ENCODE results near the gene SLC22A4.
A peak's percentile ranks its signal among the peaks of the same experiment; 100 is the strongest.

Gene SLC22A4

DNA sequence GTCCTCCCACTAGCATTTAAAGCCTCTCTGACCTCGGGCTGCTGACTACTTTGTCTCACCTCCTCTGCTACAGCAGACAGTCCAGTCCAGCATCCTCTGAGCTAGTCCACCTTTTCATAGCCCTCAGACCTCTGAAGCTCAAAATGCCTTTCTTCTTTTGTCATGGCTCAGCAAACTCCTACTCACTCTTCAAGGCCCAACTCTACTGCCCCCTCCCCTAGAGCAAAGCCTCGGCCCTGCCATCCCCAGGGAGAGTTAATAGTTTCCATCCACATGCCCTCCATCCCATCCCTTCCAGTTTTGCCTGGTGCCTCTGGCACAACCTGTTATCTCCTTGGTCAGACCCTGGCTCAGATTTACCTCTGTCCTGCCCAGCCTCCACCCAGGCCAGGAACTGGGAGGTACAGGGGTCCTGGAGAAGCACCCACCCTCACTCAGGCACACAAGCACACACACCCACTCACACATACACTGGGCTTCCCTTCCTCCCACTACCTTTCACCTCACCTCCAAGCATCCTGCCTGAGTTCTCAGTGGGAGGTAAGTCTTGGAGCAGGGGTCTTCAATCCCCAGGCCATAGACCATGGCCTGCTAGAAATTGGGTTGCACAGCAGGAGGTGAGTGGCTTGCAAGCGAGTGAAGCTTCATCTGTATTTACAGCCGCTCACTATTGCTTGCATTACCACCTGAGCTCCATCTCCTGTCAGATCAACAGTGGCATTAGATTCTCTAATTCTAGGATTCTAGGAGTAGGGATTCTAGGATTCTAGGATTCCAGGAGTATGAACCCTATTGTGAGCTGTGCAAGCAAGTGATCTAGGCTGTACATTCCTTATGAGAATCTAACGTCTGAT lies 18.6 kb upstream of the SLC22A4 start:
- no peak for DNase-seq (ENCODE audit: low spot score)

DNA sequence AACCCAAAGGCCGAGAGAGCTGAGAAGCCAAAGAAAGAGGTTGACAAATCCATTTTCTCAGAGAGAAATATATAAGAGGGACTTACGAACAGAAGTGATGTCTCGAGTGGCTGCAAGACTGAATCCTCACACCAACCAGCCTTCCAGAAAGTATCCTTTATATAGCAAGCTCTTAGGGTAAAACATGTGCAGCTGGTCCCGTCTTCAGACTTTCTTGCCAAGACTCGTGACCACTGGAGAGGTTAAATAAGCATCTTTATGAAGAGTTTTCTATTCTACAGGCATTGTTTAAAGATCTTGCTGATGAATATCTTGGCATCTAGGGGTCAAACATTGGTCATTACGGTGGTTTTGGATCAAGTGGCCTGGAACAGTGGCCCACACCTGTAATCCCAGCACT lies 16.9 kb upstream of the SLC22A4 start:
- no peak for DNase-seq (ENCODE audit: low spot score)

DNA sequence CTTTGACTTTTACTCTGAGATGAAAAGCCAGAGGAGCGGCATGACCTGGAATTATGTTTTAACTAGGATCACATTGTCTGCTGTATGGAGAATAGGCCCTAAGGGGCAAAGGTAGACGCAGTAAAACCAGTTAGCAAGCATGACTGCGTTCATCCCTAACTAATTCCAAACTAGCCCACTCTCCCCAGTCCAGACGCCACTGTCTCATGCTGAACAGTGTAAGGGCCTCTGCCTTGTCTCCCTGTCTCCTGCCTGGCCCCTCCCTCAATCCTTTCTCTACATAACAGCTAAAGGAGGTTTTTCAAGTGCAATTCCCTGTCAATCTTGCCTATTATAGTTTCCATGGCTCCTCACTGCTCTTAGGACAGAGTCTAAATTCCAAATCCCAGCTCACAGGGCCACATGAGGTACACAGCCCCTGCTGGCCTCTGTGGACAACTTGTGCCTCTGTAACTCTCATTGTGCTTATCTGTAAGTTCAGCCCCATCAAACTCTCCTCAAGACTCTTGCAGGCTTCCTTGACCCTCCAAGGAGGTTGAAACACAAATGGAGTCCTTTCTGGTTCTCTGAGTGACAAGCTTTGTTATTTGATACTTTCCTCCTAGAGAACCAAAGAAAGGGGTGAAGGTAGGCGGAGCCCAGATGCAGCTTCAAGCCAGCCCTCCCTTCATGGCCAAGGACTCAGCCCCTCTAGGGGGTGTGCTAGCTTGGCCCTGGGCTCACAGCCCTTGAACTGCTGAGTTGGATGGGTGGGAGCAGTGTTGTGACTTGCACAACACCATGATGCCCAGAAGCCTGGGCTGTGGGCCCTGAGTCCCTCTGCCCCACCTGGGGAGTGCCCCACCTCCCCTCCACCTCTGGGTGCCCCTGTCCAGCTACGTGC lies 16.0 kb upstream of the SLC22A4 start:
- no peak for DNase-seq (ENCODE audit: low spot score)

DNA sequence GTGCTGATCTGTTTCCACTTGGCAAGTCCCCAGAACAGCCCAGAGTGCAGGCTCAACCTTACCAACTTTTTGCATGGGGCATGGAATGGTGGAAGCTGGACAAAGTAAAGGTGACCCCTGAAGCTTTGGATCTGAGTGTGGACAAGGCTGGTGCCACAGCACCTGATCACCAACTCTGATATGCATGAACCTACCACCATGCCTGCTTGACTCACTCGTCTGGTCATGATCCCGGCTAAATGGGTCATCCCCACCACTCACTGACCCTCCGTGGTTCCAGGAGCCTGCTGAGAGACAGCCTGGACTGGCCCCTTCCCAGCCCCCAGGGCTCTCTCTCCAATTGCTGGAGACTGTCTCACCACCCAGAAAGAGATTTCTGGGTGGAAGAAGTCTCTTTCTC lies 14.4 kb upstream of the SLC22A4 start:
- DNase-seq (ENCODE audit: low spot score), result no peak

DNA sequence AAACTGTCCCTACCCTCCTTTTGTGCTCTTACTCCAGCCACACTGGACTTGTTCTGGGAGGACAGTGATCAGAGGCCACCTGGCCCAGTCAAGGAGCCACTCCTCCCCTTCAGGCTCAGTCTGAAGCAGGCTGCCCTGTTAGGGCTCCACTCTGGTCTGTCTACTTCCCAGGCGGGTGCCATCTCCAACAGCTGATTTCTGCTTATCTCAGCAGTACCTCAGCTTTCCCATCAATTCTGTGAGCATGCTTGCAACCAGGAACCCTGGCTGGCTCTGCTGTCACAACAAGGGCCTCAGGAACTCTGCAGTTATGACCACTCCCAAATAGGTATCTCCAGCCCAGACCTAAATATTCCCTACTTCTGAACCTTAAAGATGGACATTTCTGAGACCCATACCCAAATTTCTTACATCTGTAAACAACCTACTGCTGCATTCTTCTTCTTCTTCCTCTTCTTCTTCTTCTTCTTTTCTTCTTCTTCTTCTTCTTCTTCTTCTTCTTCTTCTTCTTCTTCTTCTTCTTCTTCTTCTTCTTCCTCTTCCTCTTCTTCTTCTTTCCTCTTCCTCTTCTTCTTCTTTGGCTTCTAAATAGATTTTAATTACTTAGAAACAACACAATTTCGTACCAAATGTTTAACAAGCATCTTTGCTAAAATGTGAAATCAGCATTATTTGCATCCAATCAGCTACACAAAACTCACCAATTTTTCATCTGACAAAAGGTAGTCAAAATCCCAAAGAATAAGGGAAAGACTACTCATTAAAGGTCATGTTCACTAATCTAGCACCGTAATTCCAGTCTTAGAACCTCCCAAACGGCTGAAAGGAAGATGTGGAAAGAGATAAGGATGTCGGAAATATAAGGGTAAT lies 13.6 kb upstream of the SLC22A4 start:
- DNase-seq (ENCODE audit: low spot score), result no peak

DNA sequence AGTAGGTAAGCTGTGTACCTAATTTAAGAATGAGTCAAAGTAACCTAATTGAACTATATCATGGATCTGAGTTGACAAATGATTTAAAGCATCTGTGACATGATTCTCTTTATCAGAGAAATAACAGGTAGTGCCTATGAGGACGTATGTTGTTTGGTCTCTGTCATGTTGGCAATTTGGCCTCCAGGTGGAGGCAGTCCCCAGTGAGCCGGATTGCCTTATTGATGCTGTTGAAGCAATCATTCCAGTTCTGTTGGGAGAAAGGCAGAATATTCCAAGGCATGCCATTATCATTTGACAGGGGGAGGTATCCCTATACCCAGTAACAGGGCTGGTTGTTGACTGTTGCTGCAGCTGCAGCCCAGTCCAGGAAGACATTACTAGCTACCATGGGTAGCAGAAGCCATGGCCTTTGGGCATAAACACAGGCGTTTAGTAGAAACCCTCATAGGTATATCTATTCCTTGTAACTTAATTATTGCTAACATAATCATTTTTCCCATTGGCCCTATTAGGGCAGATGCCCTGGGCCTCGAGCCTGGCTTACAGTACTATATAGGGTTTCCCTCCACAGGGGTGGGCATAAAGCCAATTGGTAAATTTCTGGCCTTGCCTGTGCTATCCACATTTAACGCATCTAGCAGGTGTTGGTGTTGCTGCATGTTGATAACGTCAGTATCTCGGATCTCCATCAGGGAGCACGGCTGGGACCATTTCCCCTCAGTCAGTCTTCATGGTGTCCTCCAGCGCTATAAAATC lies 12.2 kb upstream of the SLC22A4 start:
- no peak for DNase-seq (ENCODE audit: low spot score)

DNA sequence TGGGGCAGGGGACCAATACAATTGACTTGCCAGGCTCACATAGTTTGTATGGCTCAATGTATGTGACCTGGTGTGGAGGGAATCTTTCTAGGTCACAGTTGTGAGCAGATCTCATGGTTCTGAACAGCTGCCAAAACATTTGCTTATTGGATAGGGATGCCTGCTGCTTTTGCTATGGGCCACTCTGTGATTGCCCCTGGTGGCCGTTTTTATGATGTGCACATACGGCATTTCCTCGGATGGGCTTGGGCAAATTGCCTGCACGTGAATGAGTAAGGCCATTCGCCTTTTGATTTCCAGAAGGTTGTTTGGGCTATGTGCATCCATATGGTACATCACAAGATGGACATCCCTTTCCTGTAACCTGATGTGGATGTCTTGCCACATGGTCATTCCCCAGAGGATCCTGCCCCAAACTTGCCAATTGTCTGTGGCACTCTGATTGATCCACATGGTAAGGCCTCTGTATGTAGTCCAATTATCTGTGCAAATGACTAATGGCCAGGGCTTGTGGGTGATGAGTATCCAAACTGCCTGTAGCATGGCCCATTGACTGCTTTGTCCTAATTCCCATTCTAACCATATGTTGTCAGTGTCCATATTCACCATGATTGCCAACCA lies 10.7 kb upstream of the SLC22A4 start:
- DNase-seq (ENCODE audit: low spot score), result peak; percentile 58

DNA sequence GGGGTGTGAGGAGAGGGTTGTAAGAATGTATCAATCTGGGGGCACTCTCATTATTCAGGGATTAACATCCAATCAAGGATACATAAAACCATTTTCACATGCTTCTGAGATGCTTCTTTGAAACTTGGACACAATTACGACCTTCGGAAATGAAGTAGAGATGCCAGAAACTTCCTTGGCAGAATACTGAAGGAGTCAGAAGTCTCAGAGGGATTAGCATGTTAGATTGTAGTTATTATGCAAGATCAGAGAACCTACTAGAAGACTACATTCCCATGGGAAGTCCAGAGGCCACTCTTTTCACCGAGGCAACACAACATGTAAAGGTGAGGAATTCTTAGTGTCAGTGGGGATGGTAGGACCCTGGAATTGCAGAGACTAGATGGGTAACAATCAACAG lies 5.1 kb upstream of the SLC22A4 start:
- no peak for DNase-seq (ENCODE audit: low spot score)

DNA sequence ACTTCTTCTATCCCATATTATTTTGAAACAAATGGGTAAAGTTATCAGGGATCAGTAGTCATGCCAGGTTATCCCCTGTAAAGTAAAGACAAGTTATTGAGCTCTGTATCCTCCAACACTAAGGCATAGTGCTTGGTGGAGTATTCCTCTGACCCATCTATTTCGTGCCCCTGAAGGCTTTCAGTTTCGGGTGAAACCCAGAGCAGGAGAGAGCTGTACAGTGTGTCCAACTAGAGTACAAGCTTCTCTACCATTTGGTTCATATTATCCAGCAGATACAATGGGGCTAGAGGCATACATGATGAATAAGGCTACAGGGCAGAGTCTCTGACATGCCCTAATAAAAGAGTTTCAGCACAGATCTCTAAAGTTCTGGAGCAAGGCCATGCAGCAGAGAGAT lies 3.2 kb upstream of the SLC22A4 start:
- DNase-seq (ENCODE audit: low spot score), result no peak

DNA sequence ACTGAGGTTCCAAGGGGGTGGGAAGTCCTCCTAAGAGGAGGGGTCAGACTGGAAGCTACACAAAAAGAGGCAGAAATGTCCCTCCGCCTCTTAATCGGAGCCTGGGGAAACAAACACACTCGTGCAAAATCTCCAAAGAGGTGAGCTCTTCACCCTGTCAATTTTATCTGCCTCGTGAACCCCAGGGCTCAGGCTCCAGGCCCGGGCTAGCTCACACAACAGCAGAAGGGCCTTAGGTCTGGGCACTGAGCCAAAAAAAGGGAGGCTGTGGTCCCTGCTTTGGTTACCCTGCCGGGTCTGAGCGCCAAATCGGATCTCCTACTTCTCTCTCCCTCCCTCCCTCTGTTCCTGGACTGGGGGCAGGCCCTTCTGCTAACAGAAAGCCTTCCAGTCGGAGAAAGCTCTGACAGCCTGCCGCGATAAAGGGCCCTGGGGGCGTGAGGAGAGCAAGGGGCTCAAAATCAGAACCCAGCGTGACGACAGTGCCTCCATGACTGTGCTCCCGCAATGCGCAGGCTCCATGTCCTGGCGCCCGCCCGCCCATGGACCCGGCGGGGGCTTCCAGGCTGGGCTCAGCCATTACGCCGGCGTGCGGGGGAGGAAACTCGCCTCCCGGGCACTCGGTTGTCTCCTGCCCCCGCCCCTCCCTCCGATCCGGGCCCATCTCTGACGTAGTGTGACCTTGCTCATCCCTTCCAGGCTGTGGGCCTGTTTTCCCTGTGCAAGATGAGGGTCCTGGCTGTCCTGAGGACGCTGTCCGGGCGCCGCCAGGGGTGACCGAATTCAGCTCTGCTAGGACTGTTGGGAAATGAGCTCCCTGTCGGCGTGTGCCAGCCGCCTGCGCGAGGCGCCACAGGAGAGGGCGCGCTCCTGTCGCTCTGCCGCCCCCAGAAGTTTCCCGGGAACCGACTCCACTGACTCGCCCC lies 865 bp upstream of the SLC22A4 start:
- DNase-seq (ENCODE audit: low spot score), result peak; percentile 86

DNA sequence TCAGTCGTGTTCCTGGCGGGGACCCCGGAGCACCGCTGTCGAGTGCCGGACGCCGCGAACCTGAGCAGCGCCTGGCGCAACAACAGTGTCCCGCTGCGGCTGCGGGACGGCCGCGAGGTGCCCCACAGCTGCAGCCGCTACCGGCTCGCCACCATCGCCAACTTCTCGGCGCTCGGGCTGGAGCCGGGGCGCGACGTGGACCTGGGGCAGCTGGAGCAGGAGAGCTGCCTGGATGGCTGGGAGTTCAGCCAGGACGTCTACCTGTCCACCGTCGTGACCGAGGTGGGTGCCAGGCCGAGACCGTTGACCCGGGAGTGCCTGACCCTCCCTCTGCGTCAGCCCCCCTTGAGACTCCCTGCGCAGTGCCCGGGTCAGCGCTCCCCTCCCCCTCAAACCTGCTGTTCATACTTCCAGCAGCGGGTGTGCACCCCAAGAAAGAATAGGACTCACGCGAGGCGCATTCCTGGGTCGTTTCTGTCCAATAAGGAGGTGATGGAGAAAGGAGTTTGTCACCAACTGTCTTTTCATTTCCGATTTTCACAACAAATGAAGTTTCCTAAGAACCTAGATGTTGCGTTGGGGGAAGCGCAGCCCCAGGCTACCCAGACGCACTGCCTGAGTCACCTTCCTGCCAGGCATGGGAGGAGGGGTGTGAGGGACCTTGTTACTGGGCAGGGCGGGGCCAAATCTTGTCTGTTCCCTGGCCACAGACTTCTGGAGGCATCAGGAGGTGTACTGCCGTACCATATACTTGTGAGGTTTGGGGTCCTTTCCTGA lies 722 bp downstream of the SLC22A4 start:
- peak; percentile 25 for DNase-seq (ENCODE audit: low spot score)

DNA sequence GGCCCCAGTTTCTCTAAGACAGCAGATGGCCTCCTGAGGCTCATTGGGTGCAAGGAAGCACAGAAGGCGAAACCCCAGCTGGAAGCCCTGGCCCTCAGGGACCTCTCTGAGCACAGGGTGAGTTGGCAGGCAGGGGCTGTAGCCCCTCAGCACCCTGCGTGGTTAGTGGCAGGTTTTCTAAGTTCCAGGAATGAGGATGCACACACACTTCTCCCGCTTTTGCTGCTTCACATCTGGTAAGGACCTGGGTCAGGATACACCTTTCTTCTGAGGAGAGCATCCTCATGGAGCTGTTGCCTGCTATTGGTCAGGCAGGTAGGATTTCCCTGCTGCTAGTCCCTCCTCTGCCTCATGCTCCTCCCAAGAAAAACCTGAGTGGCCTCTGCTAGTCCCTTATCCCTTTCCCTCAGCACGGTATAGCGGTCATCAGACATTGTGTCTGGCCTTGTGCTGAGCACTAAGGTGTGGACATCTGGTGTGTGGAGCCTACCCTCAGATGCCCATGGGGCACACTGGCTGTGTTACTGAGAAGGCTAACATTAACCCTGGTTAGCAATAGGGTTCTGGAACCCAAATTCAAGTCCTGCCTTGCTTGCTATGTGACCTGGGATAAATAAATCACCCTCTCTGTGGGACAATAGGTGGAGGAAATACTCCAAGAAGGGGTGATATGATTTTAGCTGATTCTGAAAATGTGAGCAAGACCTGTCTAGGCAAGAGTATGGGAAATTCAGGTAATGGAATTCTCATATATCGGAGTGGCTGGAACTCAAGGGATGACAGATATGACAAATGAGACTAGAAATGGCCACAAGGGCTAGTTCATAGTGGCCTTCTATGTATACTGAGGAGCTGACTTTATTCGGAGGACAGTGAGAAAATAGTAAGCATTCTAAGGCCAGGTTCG lies 1.6 kb downstream of the SLC22A4 start:
- peak; percentile 32 for DNase-seq (ENCODE audit: low spot score)

DNA sequence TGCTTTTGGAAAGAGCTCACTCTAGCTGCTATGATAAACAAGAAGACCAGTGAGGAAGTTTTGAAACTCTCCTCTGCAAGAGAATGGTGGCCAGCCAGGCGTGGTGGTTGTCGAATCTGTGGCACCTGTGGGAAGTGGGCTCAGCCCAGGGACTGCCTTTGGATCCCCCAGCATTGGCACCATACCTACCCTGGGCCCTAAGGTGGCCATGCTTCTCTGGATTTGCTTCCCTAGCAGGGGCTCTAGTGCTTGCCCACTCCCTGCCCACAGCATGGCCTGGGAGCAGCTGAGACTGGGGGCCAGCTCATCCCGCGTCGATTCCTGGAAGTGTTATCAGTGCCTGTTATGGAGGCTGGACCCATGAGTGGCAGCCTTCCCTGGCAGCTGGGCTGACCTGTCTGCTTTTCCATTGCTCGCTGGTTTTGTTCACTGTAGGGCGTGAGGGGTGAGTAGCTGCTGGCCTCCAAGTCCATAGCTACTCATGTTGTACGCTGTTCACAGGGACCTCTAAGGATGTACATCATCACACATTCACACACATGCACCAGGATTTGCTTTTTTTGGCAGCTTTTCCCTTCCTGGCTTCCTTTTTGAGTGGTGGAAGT lies 2.3 kb downstream of the SLC22A4 start:
- no peak for DNase-seq (ENCODE audit: low spot score)

DNA sequence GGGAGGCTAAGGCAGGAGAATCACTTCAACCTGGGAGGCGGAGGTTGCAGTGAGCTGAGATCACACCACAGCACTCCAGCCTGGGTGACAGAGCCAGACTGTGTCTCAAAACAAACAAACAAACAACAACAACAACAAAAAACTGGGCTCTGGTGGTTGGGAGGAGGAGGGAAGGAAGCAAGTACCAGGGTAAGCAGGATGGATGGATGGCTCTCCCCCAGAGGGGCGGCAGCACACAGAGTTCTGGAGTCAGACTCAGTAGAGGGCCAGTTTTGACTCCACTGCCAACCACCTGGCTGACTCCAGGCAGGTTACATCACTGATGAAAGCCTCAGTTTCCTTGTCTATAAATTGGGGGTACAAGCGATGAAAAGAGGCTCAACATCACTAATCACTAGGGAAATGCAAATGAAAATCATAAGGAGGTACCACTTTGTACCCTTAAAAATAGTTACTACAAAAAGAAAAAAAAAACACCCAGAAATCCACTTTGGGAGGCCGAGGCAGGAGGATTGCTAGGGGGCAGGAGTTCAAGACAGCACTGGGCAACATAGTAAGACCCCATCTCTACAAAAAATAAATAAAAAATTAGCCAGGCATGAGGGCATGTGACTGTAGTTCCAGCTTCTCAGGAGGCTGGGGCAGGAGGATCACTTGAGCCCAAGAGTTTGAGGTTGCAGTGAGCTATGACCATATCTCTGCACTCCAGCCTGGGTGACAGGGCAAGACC lies 3.2 kb downstream of the SLC22A4 start:
- DNase-seq (ENCODE audit: low spot score), result no peak

DNA sequence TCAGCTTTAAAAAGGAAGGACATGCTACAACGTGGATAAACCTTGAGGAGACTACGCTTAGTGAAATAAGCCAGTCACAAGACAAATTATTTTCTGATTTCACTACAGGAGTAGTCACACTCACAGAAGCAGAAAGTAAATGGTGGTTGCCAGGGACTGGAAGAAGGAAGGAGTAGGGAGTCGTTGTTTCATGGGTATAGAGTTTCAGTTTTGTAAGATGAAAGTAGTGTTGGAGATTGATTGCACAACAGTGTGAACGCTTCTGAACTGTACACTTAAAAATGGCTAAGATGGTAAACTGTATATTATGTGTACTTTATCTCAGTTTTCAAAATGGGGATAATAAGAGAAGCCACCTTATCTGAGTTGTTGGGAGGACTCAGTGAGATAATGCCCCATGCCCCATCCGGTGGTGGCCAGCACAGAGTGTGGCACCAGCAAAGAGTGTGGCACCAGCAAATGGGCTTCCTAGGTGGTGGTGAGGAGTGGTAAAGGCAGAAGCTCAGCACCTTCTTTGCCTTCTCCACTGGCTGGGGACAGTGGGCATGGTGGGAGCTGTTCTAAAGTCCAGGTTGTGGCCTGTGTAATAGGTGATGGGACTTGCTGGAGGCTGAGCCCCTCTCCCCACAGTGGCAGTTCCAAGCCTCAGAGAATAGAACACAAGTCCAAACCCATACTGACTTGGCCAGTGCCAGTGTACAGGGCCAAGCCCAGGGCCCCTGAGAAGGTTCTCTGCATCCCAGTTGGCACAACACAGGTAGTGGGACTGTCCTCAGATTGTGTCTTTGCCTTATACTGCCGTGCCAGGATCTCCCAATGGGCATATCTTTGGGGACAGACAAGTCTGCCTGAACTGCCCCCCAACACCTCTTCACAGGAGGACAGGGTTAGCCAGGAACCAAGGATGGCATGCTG lies 4.4 kb downstream of the SLC22A4 start:
- DNase-seq (ENCODE audit: low spot score), result no peak

DNA sequence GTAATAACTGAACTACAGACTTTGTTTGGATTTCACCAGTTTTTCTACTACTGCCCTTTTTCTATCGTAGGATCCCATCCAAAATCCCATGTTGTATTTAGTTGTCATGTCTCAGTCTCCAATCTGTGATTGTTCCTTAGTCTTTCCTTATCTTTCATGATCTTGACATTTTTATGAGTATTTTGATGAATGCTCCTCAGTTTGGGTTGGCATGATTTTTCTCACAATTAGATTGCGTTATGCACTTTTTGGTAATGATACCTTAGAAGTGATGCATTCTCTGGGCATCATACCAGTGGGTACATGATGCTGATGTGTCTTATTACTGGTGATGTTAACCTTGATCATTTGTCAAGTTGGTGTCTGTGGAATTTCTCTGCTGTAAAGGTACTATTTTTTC lies 5.7 kb downstream of the SLC22A4 start:
- no peak for DNase-seq (ENCODE audit: low spot score)
